Inferior parietal cortex (tissue), 1 donor: ENCODE measurements around the gene ATP6V0C.

ENCODE experiments used
- DNase-seq: peaks from one replicate; pipeline ENCODE4 v3.0.0-alpha.2; 2016; ENCODE audit errors: extremely low spot score

The ATP6V0C gene

DNA sequence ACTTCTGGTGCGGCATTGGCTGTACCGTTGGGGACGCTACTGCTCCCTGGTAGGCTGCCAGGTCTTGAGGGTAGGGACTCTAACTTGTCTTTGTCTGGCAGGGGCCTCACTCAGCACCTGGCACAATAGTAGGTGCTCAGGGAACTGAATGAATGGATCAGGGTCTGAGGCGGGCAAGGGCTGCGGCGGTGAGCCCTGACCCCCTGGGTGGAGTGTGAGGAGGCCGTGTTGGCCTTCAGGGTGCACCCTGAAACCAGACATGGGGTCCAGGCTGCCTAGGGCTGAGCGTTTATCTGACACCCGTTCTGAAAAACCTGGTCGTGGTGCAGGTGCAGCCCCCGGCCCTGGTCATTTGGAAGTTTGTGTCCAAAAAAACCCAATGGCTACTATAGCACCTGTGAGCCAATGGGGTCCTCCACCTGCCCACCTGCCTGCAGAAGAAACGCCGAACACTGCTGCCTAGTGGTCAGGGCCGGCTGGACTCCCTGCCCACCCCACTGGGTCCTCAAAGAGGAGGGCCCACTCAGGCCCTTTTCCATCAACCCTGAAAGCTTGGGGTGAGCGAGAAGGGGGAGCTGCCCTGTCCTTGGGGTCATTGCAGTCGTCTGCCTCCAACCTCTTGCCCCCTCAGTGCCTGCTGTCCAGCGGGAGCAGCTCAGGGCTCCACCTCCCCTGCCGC, 4.9 kb upstream of the ATP6V0C start:
- DNase-seq = no peak

DNA sequence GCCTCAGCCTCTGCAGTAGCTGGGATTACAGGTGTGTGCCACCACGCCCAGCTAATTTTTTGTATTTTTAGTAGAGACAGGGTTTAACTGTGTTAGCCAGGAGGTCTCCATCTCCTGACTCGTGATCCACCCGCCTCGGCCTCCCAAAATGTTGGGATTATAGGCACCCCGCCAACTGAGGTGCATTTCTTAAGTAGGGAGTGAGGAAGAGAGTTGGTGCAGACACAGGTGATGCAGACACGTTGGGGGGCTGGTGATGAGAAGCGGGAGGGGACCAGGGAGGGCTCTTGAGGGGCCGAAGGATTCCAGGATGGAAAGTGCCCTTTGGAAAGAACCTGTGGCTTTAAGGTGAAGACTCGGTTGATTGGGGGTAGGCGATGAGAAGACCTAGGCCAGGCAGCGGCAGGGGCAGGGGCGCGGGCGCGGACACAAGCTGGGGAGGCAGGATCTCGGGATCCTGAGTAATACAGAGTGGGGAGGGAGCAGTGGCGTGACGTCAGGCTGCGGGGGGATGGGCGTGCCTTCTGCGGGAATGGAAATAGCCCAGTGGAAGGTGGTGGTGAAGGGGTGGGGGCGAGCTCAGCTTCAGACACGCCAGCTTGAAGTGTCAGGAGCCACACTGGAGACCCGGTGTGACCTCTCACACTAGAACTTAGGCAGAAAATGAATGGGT, 2.5 kb upstream of the ATP6V0C start:
- DNase-seq = no peak

DNA sequence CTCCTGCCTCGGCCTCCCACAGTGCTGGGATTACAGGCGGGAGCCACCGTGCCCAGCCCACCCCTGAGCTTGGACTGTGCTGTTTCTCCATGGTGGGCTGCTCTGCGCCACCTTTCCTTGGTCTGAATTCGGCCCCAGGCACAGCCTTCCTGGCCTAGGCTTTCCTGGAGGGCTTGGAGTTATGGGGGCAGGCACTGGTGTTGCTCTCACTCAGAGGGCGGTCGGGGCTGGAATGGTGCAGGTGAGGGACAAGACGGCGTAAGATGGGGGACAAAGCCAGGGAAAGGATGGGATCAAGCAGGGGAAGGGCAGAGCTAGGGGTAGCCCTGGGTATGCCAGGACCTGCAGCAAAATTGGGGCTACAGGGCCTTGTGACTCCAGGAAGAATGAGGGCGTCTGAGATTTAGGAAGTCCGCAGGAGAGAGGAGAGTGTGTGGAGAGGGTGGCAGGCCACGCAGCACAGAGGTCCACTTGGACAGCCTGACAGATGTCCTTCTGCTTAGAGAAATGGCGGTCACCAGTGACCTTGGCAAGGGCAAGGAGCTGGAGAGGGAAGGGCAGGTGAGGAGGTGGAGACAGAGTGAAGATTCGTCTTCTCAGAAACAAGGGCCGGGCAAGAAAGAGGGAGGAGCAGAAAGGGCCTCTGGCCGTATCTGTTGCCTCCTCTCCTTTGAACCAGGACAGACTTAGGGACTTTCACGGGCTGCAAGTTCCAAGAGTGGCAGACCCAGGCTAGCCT, 1.6 kb upstream of the ATP6V0C start:
- no peak for DNase-seq

DNA sequence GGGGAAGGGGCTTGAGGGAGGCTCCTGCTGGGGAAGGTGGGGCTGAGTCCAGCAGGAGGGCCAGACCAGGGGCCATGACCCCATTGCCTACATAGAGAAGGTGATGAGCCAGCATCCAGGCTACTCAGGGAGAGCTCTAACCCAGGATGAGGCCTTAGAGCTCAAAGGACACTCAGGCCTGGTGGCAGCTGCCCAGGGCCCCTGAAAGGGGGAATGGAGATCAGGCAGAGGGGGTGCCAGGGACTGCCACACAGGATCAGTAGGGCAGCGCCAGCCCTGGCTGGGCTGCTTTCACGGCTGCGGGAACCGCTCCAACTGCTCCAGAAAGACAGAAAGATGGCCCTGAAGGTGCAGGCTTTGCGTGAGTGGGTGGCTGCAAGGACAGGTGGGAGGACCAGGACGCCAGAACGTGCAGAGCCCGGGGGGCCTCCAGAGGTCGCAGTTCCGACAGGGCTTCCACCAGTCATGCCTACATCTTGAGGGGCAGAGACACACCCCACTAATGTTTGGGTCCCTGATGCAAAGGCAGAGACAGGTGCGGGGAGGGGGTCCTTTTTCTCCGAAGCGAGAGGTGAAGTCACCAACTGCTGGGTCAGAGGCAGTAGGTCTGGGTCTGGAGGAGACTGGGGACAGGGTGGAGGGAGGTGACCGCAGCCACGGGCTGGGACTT, 882 bp upstream of the ATP6V0C start:
- DNase-seq = no peak

DNA sequence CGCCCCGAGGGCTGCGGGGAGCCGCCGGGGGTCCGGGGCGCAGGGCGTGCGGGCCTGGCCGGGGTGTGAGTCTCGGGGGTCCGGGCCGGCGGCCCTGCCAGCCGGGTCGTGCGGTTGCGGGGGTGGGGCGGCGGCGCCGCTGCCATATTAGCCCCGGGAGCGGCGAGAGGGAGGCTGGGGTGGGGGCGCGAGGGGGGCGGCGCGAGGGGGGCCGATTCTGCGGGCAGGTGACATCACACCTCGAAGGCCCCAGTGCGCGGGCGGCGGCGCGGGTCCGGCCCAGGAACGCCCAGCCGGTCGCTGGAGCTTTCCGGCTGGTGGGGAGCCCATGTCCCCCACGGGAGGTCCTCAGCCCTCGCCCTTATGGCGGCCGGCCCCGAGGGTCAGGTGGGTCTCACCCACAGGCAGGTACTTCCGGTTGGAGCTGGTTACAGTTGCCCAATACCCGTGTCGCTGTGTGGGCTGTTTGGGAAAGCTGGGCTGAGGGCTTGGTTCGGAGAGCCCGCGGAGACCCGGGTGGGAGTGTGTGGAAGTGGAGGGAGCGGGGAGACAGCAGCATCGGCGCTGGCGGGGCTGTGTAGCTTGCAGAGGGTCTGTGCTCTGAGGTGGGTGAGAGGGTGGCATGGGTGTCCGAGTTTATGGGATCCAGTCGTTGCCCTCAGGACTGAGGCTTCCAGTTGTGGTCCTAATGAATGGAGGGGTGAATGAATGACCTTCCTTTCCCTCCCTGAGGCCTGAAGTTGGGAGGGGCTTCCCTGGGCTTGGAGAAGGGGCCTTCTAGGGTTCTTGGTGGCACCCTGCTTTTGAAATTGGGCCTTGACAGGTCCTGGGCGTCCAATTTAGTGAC, 804 bp downstream of the ATP6V0C start:
- no peak for DNase-seq

DNA sequence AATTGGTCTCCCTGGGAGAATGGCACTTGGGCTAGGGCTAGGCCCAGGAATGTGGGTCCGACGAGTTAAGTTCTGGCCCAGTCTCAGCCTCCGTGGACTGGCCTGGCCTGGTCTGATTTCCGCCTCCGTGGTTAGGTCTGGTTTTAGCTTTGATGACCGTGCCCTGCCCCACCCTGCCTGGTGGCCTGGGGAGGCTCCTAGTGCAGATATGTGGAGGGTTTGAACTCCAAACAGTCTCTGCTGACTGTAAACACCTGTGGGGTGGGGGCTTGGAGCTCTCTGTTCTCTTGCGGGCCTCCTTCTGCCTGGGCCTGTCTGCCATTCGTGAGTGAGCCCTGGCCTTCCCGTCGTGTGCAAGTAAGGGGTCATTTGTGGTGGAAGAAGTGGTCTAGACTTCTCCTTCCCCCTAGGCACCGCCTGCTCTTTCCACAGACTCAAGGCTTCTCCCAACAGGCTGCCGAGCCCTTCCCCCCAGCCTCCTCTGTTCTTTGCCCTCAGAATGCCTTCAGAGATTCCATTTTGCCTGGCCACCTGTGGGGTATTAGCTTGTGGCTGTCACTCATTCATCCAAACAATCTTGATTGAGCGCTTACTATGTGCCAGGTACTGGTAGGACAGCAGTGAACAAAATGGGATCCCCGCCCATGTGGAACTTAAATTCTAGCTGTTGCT, 1.6 kb downstream of the ATP6V0C start:
- DNase-seq = no peak

DNA sequence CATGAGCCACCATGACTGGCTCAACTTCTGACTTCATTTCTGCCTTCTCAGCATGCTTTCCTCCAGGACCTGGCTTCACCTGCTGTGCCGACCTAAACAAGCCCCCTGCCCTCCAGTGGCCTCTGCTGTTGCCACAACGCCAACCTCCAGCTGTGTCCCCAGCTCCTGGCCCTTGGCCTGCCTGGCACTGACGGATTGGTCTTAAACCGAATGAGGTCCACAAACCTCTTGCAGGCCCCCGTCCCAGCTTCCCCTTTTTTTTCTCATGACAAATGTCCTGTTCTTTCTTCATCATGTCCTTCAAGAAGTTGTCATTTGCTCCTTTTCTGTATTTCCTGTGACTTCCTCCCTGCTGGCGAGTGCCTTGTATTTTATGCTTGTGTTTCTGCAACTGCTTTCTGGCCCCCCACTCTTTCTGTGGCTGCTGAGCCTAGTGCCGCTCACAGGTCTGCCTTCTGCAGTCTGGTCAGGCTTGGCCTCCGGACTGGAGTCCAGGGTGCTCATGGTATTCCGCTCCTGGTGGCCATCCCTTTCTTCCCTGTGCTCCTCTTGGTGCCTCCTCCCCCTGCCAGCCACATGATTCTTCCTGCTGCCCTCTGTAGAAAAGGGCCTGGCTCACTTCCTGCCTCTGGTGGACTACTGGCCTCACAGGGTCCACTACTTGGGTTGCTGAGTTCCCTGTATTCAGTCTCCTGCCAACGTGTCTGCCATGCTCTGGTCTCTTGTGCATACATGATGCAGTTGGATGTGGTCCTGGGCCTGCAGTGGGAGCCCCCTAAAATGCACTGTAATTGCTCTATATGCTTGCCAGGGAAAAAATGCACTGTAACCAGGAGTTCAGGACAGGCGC, 2.9 kb downstream of the ATP6V0C start:
- DNase-seq = no peak

DNA sequence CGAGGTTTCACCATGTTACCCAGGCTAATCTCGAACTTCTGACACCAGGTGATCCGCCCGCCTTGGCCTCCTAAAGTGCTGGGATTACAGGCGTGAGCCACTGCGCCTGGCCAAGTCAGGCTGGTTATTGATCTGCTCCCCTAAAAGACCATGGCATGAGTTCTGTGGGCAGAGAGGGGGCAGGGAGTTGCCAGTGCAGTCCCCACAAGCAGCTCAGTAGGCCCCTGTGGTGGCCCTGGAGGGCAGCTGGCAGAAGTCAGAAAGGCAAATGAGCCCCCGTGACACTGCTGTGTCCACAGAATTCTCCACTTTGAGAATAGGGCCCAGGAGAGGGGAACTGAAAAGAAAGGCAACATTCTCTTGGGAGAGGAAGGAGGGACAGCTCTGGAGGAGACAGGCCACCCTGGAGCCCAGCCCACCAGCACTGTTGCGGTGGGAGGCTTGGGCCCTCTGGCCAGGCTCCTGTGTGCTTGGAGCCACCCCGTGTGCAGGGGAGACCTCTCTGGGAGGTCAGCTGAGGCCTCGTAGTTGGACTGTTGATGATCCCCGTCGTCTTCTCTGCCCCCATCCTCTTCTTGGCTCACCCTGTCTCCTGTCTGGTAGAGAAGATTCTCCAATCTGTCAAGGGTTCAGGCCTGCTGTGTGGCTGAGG, 4.3 kb downstream of the ATP6V0C start:
- no peak for DNase-seq

DNA sequence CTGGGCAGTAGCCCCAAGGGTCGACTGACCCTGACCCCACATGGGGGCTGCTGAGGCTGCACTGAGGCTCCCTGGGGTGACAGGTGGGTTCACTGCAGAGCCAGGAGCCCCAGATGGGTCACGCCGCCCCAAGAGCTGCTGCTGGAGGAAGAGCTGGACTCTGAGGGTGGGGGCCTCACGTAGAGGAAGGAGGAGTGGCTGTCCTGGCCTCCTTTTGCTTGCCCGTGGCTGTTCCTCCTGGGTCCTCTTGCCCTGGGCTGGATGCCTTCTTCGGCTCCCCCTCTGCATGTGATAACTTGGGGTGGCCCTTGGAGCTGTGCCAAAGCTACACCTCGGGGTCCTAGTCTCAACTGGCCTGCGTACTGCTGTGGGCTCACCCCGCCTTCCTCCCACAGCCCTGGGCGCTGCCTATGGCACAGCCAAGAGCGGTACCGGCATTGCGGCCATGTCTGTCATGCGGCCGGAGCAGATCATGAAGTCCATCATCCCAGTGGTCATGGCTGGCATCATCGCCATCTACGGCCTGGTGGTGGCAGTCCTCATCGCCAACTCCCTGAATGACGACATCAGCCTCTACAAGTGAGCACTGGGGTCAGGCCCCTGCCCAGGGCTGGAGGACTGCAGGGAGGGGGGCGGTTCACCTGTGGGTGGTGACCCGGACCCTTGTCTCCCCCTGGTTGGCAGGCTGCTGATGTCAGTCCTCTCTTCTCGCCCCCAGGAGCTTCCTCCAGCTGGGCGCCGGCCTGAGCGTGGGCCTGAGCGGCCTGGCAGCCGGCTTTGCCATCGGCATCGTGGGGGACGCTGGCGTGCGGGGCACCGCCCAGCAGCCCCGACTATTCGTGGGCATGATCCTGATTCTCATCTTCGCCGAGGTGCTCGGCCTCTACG, 5.3 kb downstream of the ATP6V0C start:
- no peak for DNase-seq

DNA sequence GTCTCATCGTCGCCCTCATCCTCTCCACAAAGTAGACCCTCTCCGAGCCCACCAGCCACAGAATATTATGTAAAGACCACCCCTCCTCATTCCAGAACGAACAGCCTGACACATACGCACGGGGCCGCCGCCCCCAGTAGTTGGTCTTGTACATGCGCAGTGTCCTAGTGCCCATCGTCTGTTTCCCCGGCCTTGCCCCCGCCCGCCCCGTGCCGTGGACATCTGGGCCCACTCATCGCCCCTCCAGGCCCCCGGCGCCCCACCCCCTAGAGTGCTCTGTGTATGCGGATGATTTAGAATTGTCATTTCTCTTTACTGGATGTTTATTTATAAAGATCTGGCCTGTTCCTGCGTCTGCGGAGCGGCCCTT, 5.9 kb downstream of the ATP6V0C start:
- no peak for DNase-seq

DNA sequence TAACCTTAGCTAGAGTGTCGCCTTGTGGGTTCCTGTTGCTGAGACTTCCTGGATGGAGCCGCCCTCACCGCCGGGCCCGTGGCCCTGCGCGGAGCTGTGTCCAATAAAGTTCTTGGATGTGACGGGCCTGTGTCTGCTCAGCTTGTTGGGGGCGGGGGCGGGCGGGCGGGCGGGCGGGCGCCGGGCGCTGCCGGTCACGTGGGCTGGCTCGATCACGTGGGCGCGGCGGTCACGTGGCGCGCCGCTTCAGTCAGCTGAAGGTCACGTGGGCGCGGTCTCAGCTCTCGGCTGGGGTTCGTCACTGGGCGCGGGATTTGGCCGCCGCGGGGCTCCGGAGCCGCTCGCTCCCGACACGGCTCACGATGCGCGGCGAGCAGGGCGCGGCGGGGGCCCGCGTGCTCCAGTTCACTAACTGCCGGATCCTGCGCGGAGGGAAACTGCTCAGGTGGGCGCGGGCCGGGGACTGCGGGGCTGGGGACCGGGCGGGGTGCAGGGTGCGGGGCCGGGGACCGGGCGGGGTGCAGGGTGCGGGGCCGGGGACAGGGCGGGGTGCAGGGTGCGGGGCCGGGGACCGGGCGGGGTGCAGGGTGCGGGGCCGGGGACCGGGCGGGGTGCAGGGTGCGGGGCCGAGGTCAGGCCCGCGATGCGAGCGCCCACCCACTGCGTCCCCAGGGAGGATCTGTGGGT, 6.5 kb downstream of the ATP6V0C start, which contains the start of gene AMDHD2:
AMDHD2 (plus strand) TSS at position 275 of the 687 bp plus-strand sequence; CDS start at position 363, 88 bp downstream.
- peak; percentile 82 for DNase-seq

DNA sequence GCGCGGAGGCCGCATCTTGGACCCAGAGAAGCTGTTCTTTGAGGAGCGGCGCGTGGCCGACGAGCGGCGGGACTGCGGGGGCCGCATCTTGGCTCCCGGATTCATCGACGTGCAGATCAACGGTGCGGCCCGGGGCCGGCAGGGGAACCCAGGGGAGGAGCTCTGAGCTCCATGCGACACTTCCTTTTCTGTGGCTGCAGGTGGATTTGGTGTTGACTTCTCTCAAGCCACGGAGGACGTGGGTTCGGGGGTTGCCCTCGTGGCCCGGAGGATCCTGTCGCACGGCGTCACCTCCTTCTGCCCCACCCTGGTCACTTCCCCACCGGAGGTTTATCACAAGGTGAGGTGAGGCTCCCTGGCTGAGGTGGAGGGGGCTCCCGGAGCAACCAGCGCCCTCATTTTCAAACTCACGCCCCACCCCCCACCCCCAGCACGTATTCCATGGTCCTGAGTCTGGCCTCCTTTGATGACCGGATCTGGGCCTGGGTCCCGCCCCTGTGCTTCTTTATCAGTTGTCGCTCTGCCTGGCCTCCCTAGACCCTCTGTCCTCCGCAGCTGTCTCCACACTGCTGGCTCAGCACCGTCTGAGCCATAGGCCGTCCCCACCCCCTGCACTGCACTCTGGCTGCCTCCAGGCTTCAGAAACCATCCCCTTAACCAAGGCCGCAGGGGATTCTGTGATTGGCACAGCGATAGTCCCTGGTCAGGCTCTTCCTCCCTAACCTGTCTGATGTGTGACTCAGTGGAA, 7.2 kb downstream of the ATP6V0C start:
- no peak for DNase-seq

DNA sequence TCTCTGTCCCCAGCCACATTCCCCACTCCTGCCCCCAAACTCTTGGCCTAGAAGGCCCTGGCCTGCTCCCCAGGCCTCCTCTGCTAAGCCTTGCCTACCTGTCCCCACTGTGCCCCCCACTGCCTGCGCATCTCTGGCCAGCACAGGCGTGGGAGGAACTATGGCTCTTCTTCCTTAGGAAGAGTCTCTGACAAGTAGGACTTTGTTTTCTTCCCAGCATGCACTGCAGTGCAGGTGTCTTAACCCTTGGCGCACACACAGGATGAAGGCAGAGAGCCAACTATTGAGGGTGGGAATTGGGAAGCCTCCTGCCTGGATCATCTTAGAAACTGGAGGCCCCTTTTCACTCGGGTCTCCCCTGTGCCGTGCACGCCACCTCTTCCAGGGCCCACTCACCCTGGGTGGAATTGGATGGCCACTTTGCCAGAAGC, 10.1 kb downstream of the ATP6V0C start:
- DNase-seq = no peak

DNA sequence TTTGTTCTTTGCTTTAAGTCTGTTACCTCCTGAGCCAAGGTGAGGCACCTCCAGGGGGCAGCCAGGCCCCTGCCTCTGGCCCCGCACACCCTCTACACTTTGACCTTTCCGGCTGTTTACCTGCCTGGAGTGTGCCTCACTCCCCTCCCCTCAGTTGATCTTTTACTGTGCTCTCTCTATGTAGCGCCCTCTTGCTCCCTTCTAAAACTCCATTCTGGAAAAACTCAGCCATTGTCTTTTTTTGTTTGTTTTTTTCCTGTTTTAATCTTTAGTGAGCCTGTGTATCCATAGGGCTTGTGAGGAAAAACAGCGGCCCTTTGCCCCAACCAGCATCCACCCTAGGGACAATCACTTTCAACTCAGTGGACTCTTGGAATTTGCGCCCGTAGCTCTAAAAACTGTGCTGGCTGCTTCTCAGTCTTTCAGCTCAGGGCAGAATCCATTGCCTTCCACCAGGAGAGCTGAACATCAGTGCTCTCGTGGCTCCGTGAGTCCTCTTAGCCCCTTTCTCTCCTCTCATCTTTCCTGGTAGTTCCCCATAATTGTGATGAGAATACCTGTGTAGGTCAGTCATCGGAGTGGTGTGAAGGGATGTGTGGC, 10.7 kb downstream of the ATP6V0C start:
- no peak for DNase-seq

DNA sequence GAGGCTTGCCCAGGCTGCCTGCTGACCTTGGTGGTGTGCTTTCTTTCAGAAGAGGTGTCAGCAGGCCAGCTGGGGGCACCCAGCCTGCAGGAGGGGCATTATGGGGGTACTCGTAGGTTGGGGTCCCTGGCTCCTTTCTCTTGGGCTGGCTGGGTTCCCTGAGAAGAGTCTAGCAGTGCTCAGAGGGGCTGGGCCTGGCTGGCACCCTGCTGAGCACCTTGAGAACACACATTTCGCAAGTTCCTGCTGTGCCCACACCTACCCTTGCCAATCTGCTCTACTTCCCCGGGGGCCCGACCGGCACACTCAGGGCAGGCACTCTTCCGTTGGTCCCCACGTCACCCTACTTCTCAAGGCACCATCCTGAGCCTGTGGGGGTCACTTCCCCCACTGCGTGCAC, 12.4 kb downstream of the ATP6V0C start:
- no peak for DNase-seq

DNA sequence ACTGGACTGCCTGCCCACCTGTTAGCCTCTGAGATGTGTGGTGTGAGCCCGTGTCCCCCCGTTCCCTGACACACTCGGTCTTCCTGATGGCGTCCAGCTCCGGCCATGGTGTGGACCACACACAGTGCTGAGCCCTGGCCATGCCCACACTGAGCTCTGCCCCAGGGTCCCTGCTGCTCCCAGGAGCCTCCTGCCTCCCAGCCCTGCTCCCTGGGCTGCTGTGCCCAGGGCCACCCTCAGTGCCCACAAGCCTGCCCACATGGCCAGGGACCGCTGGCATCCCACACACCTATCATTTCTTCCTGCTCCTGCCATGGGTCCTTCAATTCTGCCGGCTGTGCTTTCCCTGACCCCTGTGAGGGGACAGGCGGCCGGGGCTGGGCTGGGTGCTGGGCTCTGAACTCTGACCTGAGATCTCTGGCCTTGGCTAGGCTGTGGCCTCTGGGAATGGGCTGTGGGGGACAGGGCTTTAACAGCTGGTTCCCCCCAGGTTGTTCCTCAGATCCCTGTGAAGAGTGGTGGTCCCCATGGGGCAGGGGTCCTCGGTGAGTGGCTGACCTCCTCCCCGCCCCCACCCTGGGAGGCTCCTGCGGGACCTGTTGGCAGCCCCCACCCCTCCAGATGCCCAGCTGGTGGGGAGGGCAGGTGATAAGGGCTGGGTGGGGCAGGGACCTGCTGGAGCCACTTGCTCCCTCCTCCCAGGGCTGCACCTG, 13.5 kb downstream of the ATP6V0C start:
- DNase-seq = no peak
